HG03457 (cell line): Measurements from ENCODE around the gene OR52B6.
"Not testable (repeated sequence)": the region's sequence is repeated elsewhere in the genome, so short reads cannot be mapped to it uniquely, and the experiment has no call there.

Experiments used
- ATAC-seq: cut with Tn5 transposase; IDR thresholded peaks from one replicate; pipeline ENCODE4 v1.9.1; 2021; ENCODE audit warnings: moderate number of reproducible peaks; ENCODE audit not compliant: unreplicated experiment

The OR52B6 gene

DNA sequence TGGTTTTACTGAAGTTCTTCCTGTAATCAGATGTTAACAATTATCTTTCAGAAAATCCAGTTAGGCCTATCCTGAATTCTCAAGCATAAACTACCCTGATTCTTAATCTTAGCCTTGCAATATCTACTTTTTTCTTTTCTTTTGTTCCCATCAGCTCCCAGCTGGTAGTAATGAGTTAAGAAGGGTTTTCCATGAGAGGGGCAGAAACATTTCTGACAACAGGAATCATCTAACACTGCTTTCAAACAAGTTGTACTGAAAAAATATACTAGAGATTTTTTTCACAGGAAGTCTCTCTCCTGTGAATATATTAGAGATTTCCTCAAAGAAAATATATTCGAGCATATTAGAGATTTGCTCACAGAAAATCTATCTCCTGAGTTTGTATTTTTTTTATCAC is 12.5 kb downstream of the OR52B6 start:
- no peak for ATAC-seq

- ATAC-seq, result no peak
These were observed 16.0 kb downstream of the OR52B6 start, which contains the start of gene TRIM6 for GRCh38 chr11:5596607-5597201. Gene TRIM6 (plus strand): TSS chr11:5596637. CDS start chr11:5596898, 261 bp downstream.

- ATAC-seq, result no peak
These were observed 17.3 kb downstream of the OR52B6 start for GRCh38 chr11:5597953-5598352.

GRCh38 chr11:5600374-5600851 is 19.7 kb downstream of the OR52B6 start:
- ATAC-seq, result peak; percentile 80

DNA sequence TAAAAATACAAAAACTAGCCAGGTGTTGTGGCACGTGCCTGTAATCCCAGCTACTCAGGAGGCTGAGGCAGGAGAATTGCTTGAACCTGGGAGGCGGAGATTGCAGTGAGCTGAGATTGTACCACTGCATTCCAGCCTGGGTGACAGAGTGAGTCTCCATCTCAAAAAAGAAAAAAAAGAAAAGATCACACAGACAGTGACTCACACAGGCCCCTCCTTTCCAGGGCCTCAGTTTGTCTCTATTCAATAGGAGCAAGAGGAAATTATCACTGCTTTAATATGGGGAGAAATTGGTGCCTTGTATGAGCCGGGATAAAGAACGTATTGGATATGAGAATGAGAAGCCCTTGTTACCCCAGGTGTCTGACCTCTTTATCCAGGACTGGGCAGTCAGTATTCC is 22.1 kb downstream of the OR52B6 start:
- ATAC-seq, result not testable (repeated sequence)

GRCh38 chr11:5603326-5603725 is 22.6 kb downstream of the OR52B6 start:
- ATAC-seq, result no peak

GRCh38 chr11:5604896-5605295 is 24.2 kb downstream of the OR52B6 start:
- no peak for ATAC-seq

- ATAC-seq, result no peak
These were observed 25.2 kb downstream of the OR52B6 start for GRCh38 chr11:5605849-5606248.

GRCh38 chr11:5608808-5609207 is 28.1 kb downstream of the OR52B6 start:
- no peak for ATAC-seq

DNA sequence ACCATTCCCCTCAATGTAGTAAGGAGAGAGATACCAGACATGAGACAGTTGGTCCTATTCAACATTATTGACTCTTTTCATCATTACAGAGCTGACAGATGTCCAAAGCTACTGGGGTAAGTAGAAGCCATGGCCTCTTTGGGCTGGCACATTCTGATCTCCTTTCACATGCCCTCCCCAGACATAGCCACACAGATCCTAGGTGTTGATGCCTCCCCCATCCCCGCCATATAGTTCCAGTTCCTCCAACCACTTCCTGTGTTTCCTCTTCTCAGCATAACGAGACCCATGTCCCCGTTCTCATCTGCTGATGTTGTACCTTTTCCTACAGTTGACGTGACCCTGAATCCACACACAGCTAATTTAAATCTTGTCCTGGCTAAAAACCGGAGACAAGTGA is 29.8 kb downstream of the OR52B6 start:
- ATAC-seq, result no peak

DNA sequence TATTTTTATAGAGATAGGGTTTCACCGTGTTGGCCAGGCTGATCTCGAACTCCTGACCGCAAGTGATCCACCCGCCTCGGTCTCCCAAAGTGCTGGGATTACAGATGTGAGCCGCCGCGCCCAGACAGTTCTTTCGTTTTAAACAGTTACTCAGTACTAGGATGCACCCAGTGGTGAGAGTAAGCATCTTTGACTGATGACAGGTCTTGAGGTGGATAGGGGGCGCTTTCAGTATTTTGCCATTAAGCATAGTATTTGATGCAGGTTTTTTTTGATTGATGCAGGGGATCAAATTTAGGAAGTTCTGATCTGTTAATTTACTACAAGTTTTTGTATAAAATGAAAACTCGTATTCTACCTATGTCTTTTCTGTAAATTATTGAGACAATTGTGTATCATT is 30.9 kb downstream of the OR52B6 start:
- ATAC-seq, result no peak

- ATAC-seq, result no peak
These were observed 38.1 kb downstream of the OR52B6 start for GRCh38 chr11:5618807-5619206.

GRCh38 chr11:5620651-5621521 is 40.2 kb downstream of the OR52B6 start:
- ATAC-seq, result no peak

DNA sequence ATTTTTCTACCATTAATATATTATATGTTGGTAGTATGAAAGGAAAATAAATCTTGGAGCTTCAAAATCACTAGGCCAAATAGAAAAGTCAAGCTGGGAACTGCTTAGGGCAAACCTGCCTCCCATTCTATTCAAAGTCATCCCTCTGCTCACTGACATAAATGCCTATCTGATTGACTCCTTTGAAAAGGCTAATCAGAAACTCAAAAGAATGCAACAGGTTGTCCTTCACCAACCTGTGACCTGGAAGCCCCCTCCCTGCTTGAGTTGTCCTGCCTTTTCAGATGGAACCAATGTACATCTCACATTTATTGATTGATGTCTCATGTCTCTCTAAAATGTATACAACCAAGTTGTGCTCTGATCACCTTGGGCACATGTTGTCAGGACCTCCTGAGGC is 40.9 kb downstream of the OR52B6 start:
- no peak for ATAC-seq

GRCh38 chr11:5622802-5623201 is 42.1 kb downstream of the OR52B6 start:
- ATAC-seq, result no peak

DNA sequence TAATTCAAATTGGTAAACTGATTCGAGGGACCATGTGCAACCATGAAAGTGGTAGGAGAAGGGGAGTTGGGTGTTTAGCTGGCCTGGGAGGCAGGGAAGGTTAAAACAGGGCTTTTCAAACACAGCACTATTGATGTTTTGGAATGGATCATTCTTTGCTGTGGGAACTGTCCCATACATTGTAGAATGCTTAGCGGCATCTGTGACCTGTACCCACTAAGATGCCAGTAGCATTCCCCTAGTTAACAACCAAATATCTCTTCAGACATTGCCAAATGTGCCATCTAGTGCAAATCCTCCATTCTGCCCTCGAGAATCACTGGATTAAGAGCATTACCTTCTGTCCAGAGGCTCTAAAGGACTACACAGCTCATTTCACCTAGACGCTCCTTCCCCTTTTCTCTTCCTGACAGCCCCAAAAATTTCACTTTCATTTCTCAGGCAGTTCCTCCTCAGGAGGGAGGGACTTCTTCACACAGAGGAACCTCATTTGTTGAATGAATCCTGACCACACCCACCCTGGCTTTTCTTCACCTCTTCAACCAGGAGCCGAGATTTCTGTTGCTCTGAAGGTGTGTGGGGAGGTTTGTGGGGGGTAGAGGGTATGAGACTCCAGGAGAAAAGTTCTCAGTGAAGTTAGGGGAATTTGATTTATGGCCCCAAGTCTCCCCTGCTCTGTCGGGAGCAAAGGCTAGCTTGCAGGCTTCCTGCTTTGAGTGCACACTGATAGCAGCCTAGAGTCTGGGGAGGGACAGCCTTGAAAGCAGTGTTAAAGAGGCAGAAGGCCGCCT is 44.0 kb downstream of the OR52B6 start, which contains the start of gene TRIM34:
Gene TRIM34 (plus strand): TSS at position 513 of the 791 bp plus-strand sequence. CDS start 7,331 bp downstream, outside the sequence.
- peak; percentile 97 for ATAC-seq

- no peak for ATAC-seq
These were observed 44.6 kb downstream of the OR52B6 start for GRCh38 chr11:5625281-5625680.

GRCh38 chr11:5626196-5626595 is 45.5 kb downstream of the OR52B6 start:
- ATAC-seq, result no peak

- no peak for ATAC-seq
These were observed 50.7 kb downstream of the OR52B6 start for GRCh38 chr11:5631417-5631816.
